ENCODE measurements around the gene FKBP7.

The FKBP7 gene

DNA sequence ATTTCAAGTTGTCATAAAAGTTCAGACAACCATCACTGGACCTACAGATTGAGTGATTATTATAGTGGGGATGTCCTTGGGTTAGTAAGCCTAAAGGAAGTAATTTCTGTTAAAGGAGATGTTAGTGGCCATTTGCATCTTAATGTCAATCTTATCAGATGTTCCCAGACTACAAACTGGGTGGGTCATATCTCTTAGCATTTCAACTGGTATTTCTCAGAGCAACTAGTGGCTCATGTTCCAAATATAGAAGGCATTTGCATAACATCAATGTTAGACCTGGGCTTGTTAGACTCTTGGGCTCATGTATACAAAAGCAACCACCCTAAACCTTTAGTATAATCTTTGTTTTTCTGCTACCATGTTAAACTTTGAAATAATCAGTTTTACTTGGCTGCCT, 19.7 kb upstream of the FKBP7 start:
- H3K36me3 ChIP-seq (ENCODE audit: control insufficient read depth in 5 of 5, insufficient read depth in 5 of 5, low read length in 5 of 5) = peaks cover 69 to 85% (median 75%) of the 10 kb centered on the region in 5 donors
- H3K9me3 ChIP-seq (ENCODE audit: control insufficient read depth in 5 of 5, low read length in 5 of 5) = no peaks in the 10 kb centered on the region
- H3K27ac ChIP-seq (ENCODE audit: low read depth, low read length) = no peak overlapping the region
- H3K4me3 ChIP-seq (ENCODE audit: low read depth in 1 of 5, low read length in 5 of 5) = no peak overlapping the region
- no peak overlapping the region for H3K9ac ChIP-seq (ENCODE audit: low read length in 5 of 5)
- no peaks in the 10 kb centered on the region for H3K27me3 ChIP-seq (ENCODE audit: control insufficient read depth in 5 of 5, insufficient read depth in 4 of 5, low read length in 5 of 5)
- H3K4me1 ChIP-seq (ENCODE audit: control insufficient read depth in 5 of 5, insufficient read depth in 5 of 5, low read length in 5 of 5) = no peaks in the 10 kb centered on the region

DNA sequence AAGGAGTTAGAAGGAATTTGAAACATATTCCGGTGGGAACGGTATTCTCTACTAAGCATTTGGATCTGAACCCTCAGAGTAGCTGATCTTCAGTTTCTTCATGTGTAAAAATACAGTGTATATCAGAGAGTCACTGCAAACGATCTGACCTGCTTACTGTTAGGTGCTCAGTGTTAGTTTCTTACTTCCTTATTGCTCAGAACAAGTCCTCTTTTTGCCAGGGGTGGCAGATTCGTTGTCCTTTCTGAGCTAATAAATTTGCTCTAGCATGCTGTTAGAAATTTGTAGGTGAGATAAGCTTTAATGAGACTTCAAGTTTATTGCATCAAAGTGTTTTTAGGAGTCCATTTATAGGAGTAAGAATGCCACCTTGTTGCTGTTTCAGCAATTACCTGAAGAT, 17.6 kb upstream of the FKBP7 start:
- no peaks in the 10 kb centered on the region for H3K4me1 ChIP-seq (ENCODE audit: control insufficient read depth in 5 of 5, insufficient read depth in 5 of 5, low read length in 5 of 5)
- H3K9ac ChIP-seq (ENCODE audit: low read length in 5 of 5) = no peak overlapping the region
- no peak overlapping the region for H3K27ac ChIP-seq (ENCODE audit: low read depth, low read length)
- H3K4me3 ChIP-seq (ENCODE audit: low read depth in 1 of 5, low read length in 5 of 5) = no peak overlapping the region
- no peaks in the 10 kb centered on the region for H3K27me3 ChIP-seq (ENCODE audit: control insufficient read depth in 5 of 5, insufficient read depth in 4 of 5, low read length in 5 of 5)
- peaks cover 60 to 79% (median 63%) of the 10 kb centered on the region in 5 donors for H3K36me3 ChIP-seq (ENCODE audit: control insufficient read depth in 5 of 5, insufficient read depth in 5 of 5, low read length in 5 of 5)
- no peaks in the 10 kb centered on the region for H3K9me3 ChIP-seq (ENCODE audit: control insufficient read depth in 5 of 5, low read length in 5 of 5)

- H3K9me3 ChIP-seq (ENCODE audit: control insufficient read depth in 5 of 5, low read length in 5 of 5) = no peaks in the 10 kb centered on the region
- no peak overlapping the region for H3K4me3 ChIP-seq (ENCODE audit: low read depth in 1 of 5, low read length in 5 of 5)
- no peak overlapping the region for H3K27ac ChIP-seq (ENCODE audit: low read depth, low read length)
- H3K27me3 ChIP-seq (ENCODE audit: control insufficient read depth in 5 of 5, insufficient read depth in 4 of 5, low read length in 5 of 5) = no peaks in the 10 kb centered on the region
- no peak overlapping the region for H3K9ac ChIP-seq (ENCODE audit: low read length in 5 of 5)
- H3K36me3 ChIP-seq (ENCODE audit: control insufficient read depth in 5 of 5, insufficient read depth in 5 of 5, low read length in 5 of 5) = peaks cover 42 to 75% (median 49%) of the 10 kb centered on the region in 5 donors
- peaks cover 0 to 3% (median 0%) of the 10 kb centered on the region in 5 donors for H3K4me1 ChIP-seq (ENCODE audit: control insufficient read depth in 5 of 5, insufficient read depth in 5 of 5, low read length in 5 of 5)
These were observed 13.2 kb upstream of the FKBP7 start for GRCh38 chr2:178491612-178492011.

GRCh38 chr2:178485356-178485755, 7.0 kb upstream of the FKBP7 start:
- Histone ChIP-seq H3K36me3 (ENCODE audit: control insufficient read depth in 5 of 5, insufficient read depth in 5 of 5, low read length in 5 of 5) (peaks cover 10 to 28% (median 14%) of the 10 kb centered on the region in 5 donors), H3K9ac (ENCODE audit: low read length in 5 of 5) (no peak overlapping the region), H3K27me3 (ENCODE audit: control insufficient read depth in 5 of 5, insufficient read depth in 4 of 5, low read length in 5 of 5) (no peaks in the 10 kb centered on the region), H3K9me3 (ENCODE audit: control insufficient read depth in 5 of 5, low read length in 5 of 5) (no peaks in the 10 kb centered on the region), H3K27ac (ENCODE audit: low read depth, low read length) (no peak overlapping the region), H3K4me3 (ENCODE audit: low read depth in 1 of 5, low read length in 5 of 5) (no peak overlapping the region), H3K4me1 (ENCODE audit: control insufficient read depth in 5 of 5, insufficient read depth in 5 of 5, low read length in 5 of 5) (peaks cover 7 to 44% (median 38%) of the 10 kb centered on the region in 5 donors)

- peaks cover 7 to 48% (median 44%) of the 10 kb centered on the region in 5 donors for H3K4me1 ChIP-seq (ENCODE audit: control insufficient read depth in 5 of 5, insufficient read depth in 5 of 5, low read length in 5 of 5)
- H3K9me3 ChIP-seq (ENCODE audit: control insufficient read depth in 5 of 5, low read length in 5 of 5) = no peaks in the 10 kb centered on the region
- H3K36me3 ChIP-seq (ENCODE audit: control insufficient read depth in 5 of 5, insufficient read depth in 5 of 5, low read length in 5 of 5) = peaks cover 6 to 20% (median 10%) of the 10 kb centered on the region in 5 donors
- H3K9ac ChIP-seq (ENCODE audit: low read length in 5 of 5) = peak overlapping the region in 1 of 5 donors; percentile 26
- peak overlapping the region in 4 of 5 donors; percentile 4 to 36 (median 27) for H3K4me3 ChIP-seq (ENCODE audit: low read depth in 1 of 5, low read length in 5 of 5)
- H3K27ac ChIP-seq (ENCODE audit: low read depth, low read length) = peak overlapping the region; percentile 57
- no peaks in the 10 kb centered on the region for H3K27me3 ChIP-seq (ENCODE audit: control insufficient read depth in 5 of 5, insufficient read depth in 4 of 5, low read length in 5 of 5)
These were observed 6.0 kb upstream of the FKBP7 start for GRCh38 chr2:178484245-178485041.

DNA sequence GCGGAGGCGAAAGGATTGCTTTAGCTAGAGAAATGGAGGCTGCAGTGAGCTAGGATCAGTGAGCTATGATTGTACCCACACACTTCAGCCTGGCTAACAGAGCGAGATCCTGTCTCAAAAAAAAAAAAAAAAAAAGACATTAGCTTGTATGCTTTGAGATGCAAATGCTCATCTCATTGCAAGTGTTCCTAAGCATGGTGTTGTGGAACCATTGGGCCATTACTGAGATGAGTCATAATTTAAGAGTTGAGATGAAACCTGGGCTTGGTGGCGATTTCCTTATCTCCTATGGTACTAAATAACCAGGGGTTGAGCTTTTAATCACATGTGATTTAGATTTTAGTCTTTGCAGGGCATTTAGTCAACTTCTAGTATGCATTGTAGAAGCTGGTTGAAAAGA, 4.0 kb upstream of the FKBP7 start:
- Histone ChIP-seq H3K27me3 (ENCODE audit: control insufficient read depth in 5 of 5, insufficient read depth in 4 of 5, low read length in 5 of 5) (no peaks in the 10 kb centered on the region), H3K9ac (ENCODE audit: low read length in 5 of 5) (no peak overlapping the region), H3K27ac (ENCODE audit: low read depth, low read length) (no peak overlapping the region), H3K4me3 (ENCODE audit: low read depth in 1 of 5, low read length in 5 of 5) (peak overlapping the region in 2 of 5 donors; percentile 11 to 17), H3K36me3 (ENCODE audit: control insufficient read depth in 5 of 5, insufficient read depth in 5 of 5, low read length in 5 of 5) (peaks cover 5 to 13% (median 10%) of the 10 kb centered on the region in 5 donors), H3K9me3 (ENCODE audit: control insufficient read depth in 5 of 5, low read length in 5 of 5) (no peaks in the 10 kb centered on the region), H3K4me1 (ENCODE audit: control insufficient read depth in 5 of 5, insufficient read depth in 5 of 5, low read length in 5 of 5) (peaks cover 7 to 61% (median 57%) of the 10 kb centered on the region in 5 donors)

DNA sequence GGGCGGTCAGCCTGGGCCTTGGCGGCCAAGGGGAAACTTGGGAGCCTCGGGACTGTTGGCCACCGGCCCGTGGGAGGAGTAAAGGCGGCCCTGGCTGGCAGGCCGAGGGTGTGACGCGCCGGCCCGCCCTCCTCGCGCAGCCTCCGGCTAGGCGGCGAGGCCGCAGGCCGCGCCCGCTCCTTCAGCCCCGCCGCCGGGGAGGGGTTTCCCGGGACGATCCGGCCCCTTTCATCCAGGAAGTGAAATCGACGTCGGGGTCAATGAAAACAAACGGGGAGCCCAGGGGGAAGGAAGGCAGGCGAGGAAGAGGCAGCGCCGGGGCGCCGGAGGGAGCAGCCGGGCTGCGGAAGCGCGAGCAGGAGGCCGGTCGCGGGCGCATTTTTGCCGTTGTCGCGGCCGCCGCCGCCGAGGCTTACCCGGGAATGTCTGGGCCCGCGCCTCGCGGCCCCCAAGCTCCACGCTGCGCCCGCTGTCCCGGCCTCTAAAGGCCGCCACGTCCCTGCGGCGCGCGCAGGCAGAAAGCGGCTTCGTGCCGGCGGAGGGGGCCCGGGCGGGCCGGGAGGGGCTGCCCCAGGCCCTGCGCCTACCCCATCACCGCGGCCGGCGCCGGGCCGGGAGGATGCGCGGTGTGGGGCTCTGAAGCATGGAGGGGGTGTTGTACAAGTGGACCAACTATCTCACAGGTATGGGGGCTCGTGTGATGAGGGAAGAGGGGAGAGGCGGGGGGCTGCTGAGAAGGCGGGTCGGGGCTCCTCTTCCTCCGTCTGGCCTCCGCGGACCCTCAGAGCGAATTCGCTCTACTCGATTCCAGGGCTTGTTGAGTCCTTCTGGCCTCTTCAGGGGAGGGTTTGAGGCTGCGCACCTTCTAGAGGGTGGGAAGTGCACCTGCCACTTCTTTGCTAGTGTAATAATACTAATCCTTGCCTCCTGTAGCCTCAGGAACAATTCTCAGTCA, 2.1 kb upstream of the FKBP7 start, which contains the start of gene PLEKHA3:
Gene PLEKHA3 (plus strand): TSS at position 231 of the 955 bp plus-strand sequence. CDS start 413 bp downstream, at position 644.
- no peaks in the 10 kb centered on the region for H3K27me3 ChIP-seq (ENCODE audit: control insufficient read depth in 5 of 5, insufficient read depth in 4 of 5, low read length in 5 of 5)
- peak within 1 kb of the TSS; percentile 98 for H3K27ac ChIP-seq (ENCODE audit: low read depth, low read length)
- H3K36me3 ChIP-seq (ENCODE audit: control insufficient read depth in 5 of 5, insufficient read depth in 5 of 5, low read length in 5 of 5) = no peaks in the 10 kb centered on the region
- peaks cover 7 to 61% (median 55%) of the 10 kb centered on the region in 5 donors for H3K4me1 ChIP-seq (ENCODE audit: control insufficient read depth in 5 of 5, insufficient read depth in 5 of 5, low read length in 5 of 5)
- H3K9me3 ChIP-seq (ENCODE audit: control insufficient read depth in 5 of 5, low read length in 5 of 5) = no peaks in the 10 kb centered on the region
- H3K4me3 ChIP-seq (ENCODE audit: low read depth in 1 of 5, low read length in 5 of 5) = peak within 1 kb of the TSS; percentile 85 to 99 (median 95)
- peak within 1 kb of the TSS; percentile 89 to 96 (median 93) for H3K9ac ChIP-seq (ENCODE audit: low read length in 5 of 5)

DNA sequence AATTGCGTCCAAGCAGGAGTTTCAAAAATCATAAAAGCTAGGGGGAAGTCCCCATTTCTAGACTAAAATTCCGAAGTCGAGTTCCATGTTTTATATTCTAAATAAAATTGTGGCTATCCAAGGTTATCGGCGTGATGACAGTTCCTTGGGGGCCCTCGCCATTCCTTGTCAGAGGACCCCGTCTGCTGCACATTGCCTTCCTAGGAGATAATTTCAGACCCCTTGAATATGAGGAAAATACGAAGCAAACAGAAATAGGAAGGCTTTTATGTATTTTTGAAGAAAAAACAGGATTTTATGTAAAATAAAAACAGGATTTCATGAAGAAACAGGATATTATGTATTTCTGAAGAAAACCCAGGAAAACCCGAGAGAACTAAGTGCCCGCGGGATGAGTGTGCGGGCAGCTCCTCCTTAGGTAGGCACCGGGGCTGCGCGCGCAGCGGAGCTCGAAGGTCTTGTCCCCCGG, 1.4 kb upstream of the FKBP7 start:
- Histone ChIP-seq H3K9ac (ENCODE audit: low read length in 5 of 5) (peak overlapping the region; percentile 48 to 93 (median 64)), H3K9me3 (ENCODE audit: control insufficient read depth in 5 of 5, low read length in 5 of 5) (no peaks in the 10 kb centered on the region), H3K36me3 (ENCODE audit: control insufficient read depth in 5 of 5, insufficient read depth in 5 of 5, low read length in 5 of 5) (no peaks in the 10 kb centered on the region), H3K27me3 (ENCODE audit: control insufficient read depth in 5 of 5, insufficient read depth in 4 of 5, low read length in 5 of 5) (no peaks in the 10 kb centered on the region), H3K27ac (ENCODE audit: low read depth, low read length) (peak overlapping the region; percentile 98), H3K4me1 (ENCODE audit: control insufficient read depth in 5 of 5, insufficient read depth in 5 of 5, low read length in 5 of 5) (peaks cover 7 to 55% (median 48%) of the 10 kb centered on the region in 5 donors), H3K4me3 (ENCODE audit: low read depth in 1 of 5, low read length in 5 of 5) (peak overlapping the region; percentile 79 to 99 (median 87))

DNA sequence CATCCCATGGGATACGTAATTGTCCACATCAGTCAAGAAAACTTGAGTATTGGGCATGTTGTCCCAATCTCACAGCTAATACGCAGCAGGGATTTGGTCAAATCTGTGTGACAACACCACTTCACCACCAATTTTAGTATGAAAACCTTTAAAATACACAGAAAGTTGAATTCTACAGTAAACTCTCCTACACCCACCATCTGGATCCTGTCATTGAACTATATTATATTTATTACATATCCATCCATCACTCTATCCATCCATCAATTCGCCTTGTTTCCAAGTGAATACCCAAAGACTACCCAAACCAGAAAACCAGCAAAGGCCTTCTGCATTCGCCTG, 846 bp upstream of the FKBP7 start:
- peak overlapping the region; percentile 98 for H3K27ac ChIP-seq (ENCODE audit: low read depth, low read length)
- peak overlapping the region; percentile 85 to 99 (median 95) for H3K4me3 ChIP-seq (ENCODE audit: low read depth in 1 of 5, low read length in 5 of 5)
- H3K4me1 ChIP-seq (ENCODE audit: control insufficient read depth in 5 of 5, insufficient read depth in 5 of 5, low read length in 5 of 5) = peaks cover 3 to 49% (median 43%) of the 10 kb centered on the region in 5 donors

More for the DNA sequence above, 846 bp upstream of the FKBP7 start:
- Histone ChIP-seq H3K27me3 (ENCODE audit: control insufficient read depth in 5 of 5, insufficient read depth in 4 of 5, low read length in 5 of 5) (no peaks in the 10 kb centered on the region), H3K9me3 (ENCODE audit: control insufficient read depth in 5 of 5, low read length in 5 of 5) (no peaks in the 10 kb centered on the region), H3K9ac (ENCODE audit: low read length in 5 of 5) (peak overlapping the region in 4 of 5 donors; percentile 71 to 95 (median 76)), H3K36me3 (ENCODE audit: control insufficient read depth in 5 of 5, insufficient read depth in 5 of 5, low read length in 5 of 5) (no peaks in the 10 kb centered on the region)
